ENCODE measurements around the gene UFM1.
A peak's percentile ranks its signal among the peaks of the same experiment; 100 is the strongest.
"Not testable (repeated sequence)": the region's sequence is repeated elsewhere in the genome, so short reads cannot be mapped to it uniquely, and the experiment has no call there.

The UFM1 gene

GRCh38 chr13:38340624-38341023 lies 9.0 kb upstream of the UFM1 start:
- Histone ChIP-seq H3K4me3 (ENCODE audit: low read depth in 1 of 2, low read length in 2 of 2) (no peak overlapping the region), H3K4me1 (ENCODE audit: control insufficient read depth in 1 of 2, insufficient read depth in 2 of 2, low read length in 2 of 2) (no peaks in the 10 kb centered on the region), H3K9me3 (ENCODE audit: control insufficient read depth in 1 of 2, low read length in 2 of 2) (no peaks in the 10 kb centered on the region), H3K27ac (ENCODE audit: low read length) (no peak overlapping the region), H3K27me3 (ENCODE audit: low read depth, low read length) (no peaks in the 10 kb centered on the region), H3K36me3 (ENCODE audit: control insufficient read depth in 1 of 2, insufficient read depth in 2 of 2, low read length in 2 of 2) (no peaks in the 10 kb centered on the region)

- Histone ChIP-seq H3K4me1 (ENCODE audit: control insufficient read depth in 1 of 2, insufficient read depth in 2 of 2, low read length in 2 of 2) (no peaks in the 10 kb centered on the region), H3K27me3 (ENCODE audit: low read depth, low read length) (no peaks in the 10 kb centered on the region), H3K27ac (ENCODE audit: low read length) (no peak overlapping the region), H3K36me3 (ENCODE audit: control insufficient read depth in 1 of 2, insufficient read depth in 2 of 2, low read length in 2 of 2) (no peaks in the 10 kb centered on the region), H3K9me3 (ENCODE audit: control insufficient read depth in 1 of 2, low read length in 2 of 2) (no peaks in the 10 kb centered on the region), H3K4me3 (ENCODE audit: low read depth in 1 of 2, low read length in 2 of 2) (no peak overlapping the region)
These were observed 8.4 kb upstream of the UFM1 start for GRCh38 chr13:38341149-38341692.

GRCh38 chr13:38346764-38347163 lies 2.9 kb upstream of the UFM1 start:
- Histone ChIP-seq H3K27ac (ENCODE audit: low read length) (no peak overlapping the region), H3K4me1 (ENCODE audit: control insufficient read depth in 1 of 2, insufficient read depth in 2 of 2, low read length in 2 of 2) (peaks cover 12 to 13% of the 10 kb centered on the region in 2 donors), H3K4me3 (ENCODE audit: low read depth in 1 of 2, low read length in 2 of 2) (no peak overlapping the region), H3K27me3 (ENCODE audit: low read depth, low read length) (no peaks in the 10 kb centered on the region), H3K36me3 (ENCODE audit: control insufficient read depth in 1 of 2, insufficient read depth in 2 of 2, low read length in 2 of 2) (peaks cover 0 to 5% of the 10 kb centered on the region in 2 donors), H3K9me3 (ENCODE audit: control insufficient read depth in 1 of 2, low read length in 2 of 2) (no peaks in the 10 kb centered on the region)

- peak overlapping the region; percentile 96 for H3K27ac ChIP-seq (ENCODE audit: low read length)
- no peaks in the 10 kb centered on the region for H3K27me3 ChIP-seq (ENCODE audit: low read depth, low read length)
- peak overlapping the region; percentile 89 to 95 for H3K4me3 ChIP-seq (ENCODE audit: low read depth in 1 of 2, low read length in 2 of 2)
- peaks cover 13 to 18% of the 10 kb centered on the region in 2 donors for H3K4me1 ChIP-seq (ENCODE audit: control insufficient read depth in 1 of 2, insufficient read depth in 2 of 2, low read length in 2 of 2)
- H3K9me3 ChIP-seq (ENCODE audit: control insufficient read depth in 1 of 2, low read length in 2 of 2), result no peaks in the 10 kb centered on the region
- H3K36me3 ChIP-seq (ENCODE audit: control insufficient read depth in 1 of 2, insufficient read depth in 2 of 2, low read length in 2 of 2), result peaks cover 3 to 5% of the 10 kb centered on the region in 2 donors
These were observed 726 bp upstream of the UFM1 start for GRCh38 chr13:38348861-38349389.

GRCh38 chr13:38350114-38350617 lies 515 bp downstream of the UFM1 start:
- H3K4me1 ChIP-seq (ENCODE audit: control insufficient read depth in 1 of 2, insufficient read depth in 2 of 2, low read length in 2 of 2), result peaks cover 13 to 18% of the 10 kb centered on the region in 2 donors
- H3K9me3 ChIP-seq (ENCODE audit: control insufficient read depth in 1 of 2, low read length in 2 of 2), result no peaks in the 10 kb centered on the region
- peaks cover 7 to 11% of the 10 kb centered on the region in 2 donors for H3K36me3 ChIP-seq (ENCODE audit: control insufficient read depth in 1 of 2, insufficient read depth in 2 of 2, low read length in 2 of 2)
- H3K27me3 ChIP-seq (ENCODE audit: low read depth, low read length), result no peaks in the 10 kb centered on the region
- peak overlapping the region; percentile 89 to 95 for H3K4me3 ChIP-seq (ENCODE audit: low read depth in 1 of 2, low read length in 2 of 2)
- peak overlapping the region; percentile 96 for H3K27ac ChIP-seq (ENCODE audit: low read length)

- Histone ChIP-seq H3K4me3 (ENCODE audit: low read depth in 1 of 2, low read length in 2 of 2) (no peak overlapping the region), H3K9me3 (ENCODE audit: control insufficient read depth in 1 of 2, low read length in 2 of 2) (no peaks in the 10 kb centered on the region), H3K4me1 (ENCODE audit: control insufficient read depth in 1 of 2, insufficient read depth in 2 of 2, low read length in 2 of 2) (peaks cover 12 to 16% of the 10 kb centered on the region in 2 donors), H3K27ac (ENCODE audit: low read length) (no peak overlapping the region), H3K36me3 (ENCODE audit: control insufficient read depth in 1 of 2, insufficient read depth in 2 of 2, low read length in 2 of 2) (peaks cover 18% of the 10 kb centered on the region in 2 donors), H3K27me3 (ENCODE audit: low read depth, low read length) (no peaks in the 10 kb centered on the region)
These were observed 6.0 kb downstream of the UFM1 start for GRCh38 chr13:38355595-38356119.

- Histone ChIP-seq H3K4me3 (ENCODE audit: low read depth in 1 of 2, low read length in 2 of 2) (no peak overlapping the region), H3K4me1 (ENCODE audit: control insufficient read depth in 1 of 2, insufficient read depth in 2 of 2, low read length in 2 of 2) (peaks cover 0 to 3% of the 10 kb centered on the region in 2 donors), H3K9me3 (ENCODE audit: control insufficient read depth in 1 of 2, low read length in 2 of 2) (no peaks in the 10 kb centered on the region), H3K27ac (ENCODE audit: low read length) (no peak overlapping the region), H3K36me3 (ENCODE audit: control insufficient read depth in 1 of 2, insufficient read depth in 2 of 2, low read length in 2 of 2) (peaks cover 27 to 31% of the 10 kb centered on the region in 2 donors), H3K27me3 (ENCODE audit: low read depth, low read length) (no peaks in the 10 kb centered on the region)
These were observed 9.0 kb downstream of the UFM1 start for GRCh38 chr13:38358684-38359083.

- no peak overlapping the region for H3K27ac ChIP-seq (ENCODE audit: low read length)
- H3K36me3 ChIP-seq (ENCODE audit: control insufficient read depth in 1 of 2, insufficient read depth in 2 of 2, low read length in 2 of 2), result peaks cover 19% of the 10 kb centered on the region in 2 donors
- no peaks in the 10 kb centered on the region for H3K27me3 ChIP-seq (ENCODE audit: low read depth, low read length)
- H3K9me3 ChIP-seq (ENCODE audit: control insufficient read depth in 1 of 2, low read length in 2 of 2), result no peaks in the 10 kb centered on the region
- H3K4me1 ChIP-seq (ENCODE audit: control insufficient read depth in 1 of 2, insufficient read depth in 2 of 2, low read length in 2 of 2), result no peaks in the 10 kb centered on the region
- H3K4me3 ChIP-seq (ENCODE audit: low read depth in 1 of 2, low read length in 2 of 2), result no peak overlapping the region
These were observed 12.1 kb downstream of the UFM1 start for GRCh38 chr13:38361542-38362262.

- peaks cover 19% of the 10 kb centered on the region in 2 donors for H3K36me3 ChIP-seq (ENCODE audit: control insufficient read depth in 1 of 2, insufficient read depth in 2 of 2, low read length in 2 of 2)
- H3K27me3 ChIP-seq (ENCODE audit: low read depth, low read length), result no peaks in the 10 kb centered on the region
- no peaks in the 10 kb centered on the region for H3K4me1 ChIP-seq (ENCODE audit: control insufficient read depth in 1 of 2, insufficient read depth in 2 of 2, low read length in 2 of 2)
- no peak overlapping the region for H3K27ac ChIP-seq (ENCODE audit: low read length)
- H3K9me3 ChIP-seq (ENCODE audit: control insufficient read depth in 1 of 2, low read length in 2 of 2), result no peaks in the 10 kb centered on the region
- H3K4me3 ChIP-seq (ENCODE audit: low read depth in 1 of 2, low read length in 2 of 2), result no peak overlapping the region
These were observed 13.6 kb downstream of the UFM1 start for GRCh38 chr13:38363219-38363618.

GRCh38 chr13:38363746-38364145 lies 14.1 kb downstream of the UFM1 start:
- not testable (repeated sequence) for H3K9me3 ChIP-seq (ENCODE audit: control insufficient read depth in 1 of 2, low read length in 2 of 2); H3K4me1 ChIP-seq (ENCODE audit: control insufficient read depth in 1 of 2, insufficient read depth in 2 of 2, low read length in 2 of 2); H3K4me3 ChIP-seq (ENCODE audit: low read depth in 1 of 2, low read length in 2 of 2); H3K27ac ChIP-seq (ENCODE audit: low read length); H3K27me3 ChIP-seq (ENCODE audit: low read depth, low read length)
- H3K36me3 ChIP-seq (ENCODE audit: control insufficient read depth in 1 of 2, insufficient read depth in 2 of 2, low read length in 2 of 2), result peaks cover 18 to 19% of the 10 kb centered on the region in 2 donors

- no peak overlapping the region for H3K4me3 ChIP-seq (ENCODE audit: low read depth in 1 of 2, low read length in 2 of 2)
- H3K4me1 ChIP-seq (ENCODE audit: control insufficient read depth in 1 of 2, insufficient read depth in 2 of 2, low read length in 2 of 2), result no peaks in the 10 kb centered on the region
- H3K36me3 ChIP-seq (ENCODE audit: control insufficient read depth in 1 of 2, insufficient read depth in 2 of 2, low read length in 2 of 2), result peaks cover 12 to 16% of the 10 kb centered on the region in 2 donors
- H3K27me3 ChIP-seq (ENCODE audit: low read depth, low read length), result no peaks in the 10 kb centered on the region
- H3K27ac ChIP-seq (ENCODE audit: low read length), result no peak overlapping the region
- H3K9me3 ChIP-seq (ENCODE audit: control insufficient read depth in 1 of 2, low read length in 2 of 2), result no peaks in the 10 kb centered on the region
These were observed 16.0 kb downstream of the UFM1 start for GRCh38 chr13:38365661-38366060.
